Measurements from ENCODE around the gene ISYNA1.
A peak's percentile ranks its signal among the peaks of the same experiment; 100 is the strongest.

Gene ISYNA1

GRCh38 chr19:18443831-18444230 lies 5.9 kb upstream of the ISYNA1 start:
- no peak for DNase-seq (ENCODE audit: low read depth in 3 of 3)

- DNase-seq (ENCODE audit: low read depth in 3 of 3) = no peak
Measured at GRCh38 chr19:18443406-18443805, 5.5 kb upstream of the ISYNA1 start.

GRCh38 chr19:18442941-18443340 lies 5.0 kb upstream of the ISYNA1 start:
- no peak for DNase-seq (ENCODE audit: low read depth in 3 of 3)

GRCh38 chr19:18441804-18442788 lies 4.2 kb upstream of the ISYNA1 start:
- no peak for DNase-seq (ENCODE audit: low read depth in 3 of 3)

- no peak for DNase-seq (ENCODE audit: low read depth in 3 of 3)
Measured at GRCh38 chr19:18440936-18441803, 3.2 kb upstream of the ISYNA1 start.

GRCh38 chr19:18440415-18440877 lies 2.5 kb upstream of the ISYNA1 start:
- no peak for DNase-seq (ENCODE audit: low read depth in 3 of 3)

GRCh38 chr19:18439910-18440237 lies 1.9 kb upstream of the ISYNA1 start:
- no peak for DNase-seq (ENCODE audit: low read depth in 3 of 3)

GRCh38 chr19:18439025-18439909 lies 1.3 kb upstream of the ISYNA1 start:
- no peak for DNase-seq (ENCODE audit: low read depth in 3 of 3)

- no peak for DNase-seq (ENCODE audit: low read depth in 3 of 3)
Measured at GRCh38 chr19:18438331-18439024, 545 bp upstream of the ISYNA1 start.

GRCh38 chr19:18436671-18437490 lies 1.1 kb downstream of the ISYNA1 start:
- peak in 2 of 3 donors; percentile 51 to 63 for DNase-seq (ENCODE audit: low read depth in 3 of 3)

- DNase-seq (ENCODE audit: low read depth in 3 of 3) = no peak
Measured at GRCh38 chr19:18435842-18436670, 1.9 kb downstream of the ISYNA1 start.

- DNase-seq (ENCODE audit: low read depth in 3 of 3) = no peak
Measured at GRCh38 chr19:18435178-18435841, 2.6 kb downstream of the ISYNA1 start.

- no peak for DNase-seq (ENCODE audit: low read depth in 3 of 3)
Measured at GRCh38 chr19:18434411-18435175, 3.3 kb downstream of the ISYNA1 start.

GRCh38 chr19:18433735-18434398 lies 4.1 kb downstream of the ISYNA1 start:
- DNase-seq (ENCODE audit: low read depth in 3 of 3) = no peak

- no peak for DNase-seq (ENCODE audit: low read depth in 3 of 3)
Measured at GRCh38 chr19:18433015-18433691, 4.8 kb downstream of the ISYNA1 start.

- no peak for DNase-seq (ENCODE audit: low read depth in 3 of 3)
Measured at GRCh38 chr19:18432275-18433014, 5.5 kb downstream of the ISYNA1 start.
